ENCODE results near the gene PDF. TPM values are rescaled to one million over a fixed set of nuclear protein-coding genes. Genes with fewer than 3 reads are reported as not detected.

Gene PDF
- total and polyA plus RNA-seq, 2 donors (not counting 3 experiments of a cell fraction or from before 2014, with no cell fraction given), result 13.1 to 16.7 TPM

- Histone ChIP-seq H3K4me3 (replicated peaks in 1 of 3; ENCODE audit: insufficient read depth in 1 of 3, low read depth in 1 of 3, low read length in 3 of 3) (no peak overlapping the region), H3K9me1 (replicated peaks; ENCODE audit: control insufficient read depth, extremely low read depth, insufficient read depth, low read length) (no peaks in the 10 kb centered on the region), H3K9ac (replicated peaks; ENCODE audit: extremely low read depth, insufficient read depth, low read length) (no peak overlapping the region), H3K4me2 (ENCODE audit: insufficient read depth, low read length) (no peak overlapping the region), H3K4me1 (ENCODE audit: control insufficient read depth, extremely low read depth, insufficient read depth, low read length) (peaks cover 10% of the 10 kb centered on the region), H3K36me3 (ENCODE audit: control insufficient read depth in 2 of 2, extremely low read depth in 1 of 2, insufficient read depth in 2 of 2, low read length in 2 of 2) (peaks cover 16 to 41% of the 10 kb centered on the region in 2 experiments), H3K9me3 (replicated peaks; ENCODE audit: control insufficient read depth, insufficient read depth, low read length) (no peaks in the 10 kb centered on the region), H3K27ac (ENCODE audit: insufficient read depth, low read depth, low read length) (no peak overlapping the region), H4K20me1 (replicated peaks; ENCODE audit: control insufficient read depth, extremely low read depth, insufficient read depth, low read length) (no peaks in the 10 kb centered on the region), H2AFZ (ENCODE audit: low read depth, low read length) (no peak overlapping the region), H3K79me2 (ENCODE audit: control insufficient read depth, insufficient read depth, low read length) (peaks cover 43% of the 10 kb centered on the region), H3K27me3 (ENCODE audit: control insufficient read depth in 2 of 2, insufficient read depth in 2 of 2, low read length in 2 of 2) (no peaks in the 10 kb centered on the region)
- dilution Hi-C loops (cut with MboI; ENCODE audit: extremely low pct_ligation_motif_present, low sequenced_read_pairs), result no loop called here
- intact Hi-C loops (cut with micrococcal nuclease), result no loop called here
- FAIRE-seq (no peak), DNase-seq (ENCODE audit: low read depth, low spot score) (no peak)
- BruUV-seq (replicated peaks), result no TSS peak
- POLR2A ChIA-PET, result interaction anchor here (0.7 kb wide), 1 partner anchor 543 kb away, joined by 3 read pairs; no protein-coding TSS in a partner anchor
- CTCF ChIA-PET, result no interaction called here
- peak; percentile 36 for TF ChIP-seq POLR2A (IDR thresholded peaks at IDR 0.05; ENCODE audit: low read depth, low read length)
- TF ChIP-seq EZH2 (IDR thresholded peaks at IDR 0.05; ENCODE audit: borderline replicate concordance, low read depth, low read length, severe bottlenecking), result no peak
Observed at GRCh38 chr16:69324013-69324531, 6.3 kb downstream of the PDF start.

GRCh38 chr16:69323415-69323814 lies 7.0 kb downstream of the PDF start:
- H3K9me1 ChIP-seq (replicated peaks; ENCODE audit: control insufficient read depth, extremely low read depth, insufficient read depth, low read length), result no peaks in the 10 kb centered on the region
- no peaks in the 10 kb centered on the region for H3K9me3 ChIP-seq (replicated peaks; ENCODE audit: control insufficient read depth, insufficient read depth, low read length)
- peaks cover 3% of the 10 kb centered on the region for H3K4me1 ChIP-seq (ENCODE audit: control insufficient read depth, extremely low read depth, insufficient read depth, low read length)
- POLR2A ChIA-PET, result interaction anchor here (0.6 kb wide), 1 partner anchor 373 kb away, joined by 3 read pairs; no protein-coding TSS in a partner anchor
- CTCF ChIA-PET, result no interaction called here
- H3K79me2 ChIP-seq (ENCODE audit: control insufficient read depth, insufficient read depth, low read length), result peaks cover 36% of the 10 kb centered on the region
- H3K4me2 ChIP-seq (ENCODE audit: insufficient read depth, low read length), result no peak overlapping the region
- H4K20me1 ChIP-seq (replicated peaks; ENCODE audit: control insufficient read depth, extremely low read depth, insufficient read depth, low read length), result no peaks in the 10 kb centered on the region
- no peak for DNase-seq (ENCODE audit: low read depth, low spot score)
- peaks cover 20 to 46% of the 10 kb centered on the region in 2 experiments for H3K36me3 ChIP-seq (ENCODE audit: control insufficient read depth in 2 of 2, extremely low read depth in 1 of 2, insufficient read depth in 2 of 2, low read length in 2 of 2)
- no peak for FAIRE-seq
- TF ChIP-seq JUN (IDR thresholded peaks at IDR 0.05; ENCODE audit: borderline replicate concordance, insufficient read depth, insufficient read length, low read depth), result no peak
- TF ChIP-seq CTCF (IDR thresholded peaks at IDR 0.05; ENCODE audit: extremely low read depth in 1 of 2, insufficient read depth in 1 of 2, low read depth in 1 of 2, low read length in 2 of 2), result no peak
- no peak for TF ChIP-seq FOS (IDR thresholded peaks at IDR 0.05; ENCODE audit: borderline replicate concordance, insufficient read depth, low read length)
- TF ChIP-seq MAX (IDR thresholded peaks at IDR 0.05; ENCODE audit: insufficient read depth, insufficient read length), result no peak
- no peak for TF ChIP-seq POLR2AphosphoS5 (IDR thresholded peaks at IDR 0.05; ENCODE audit: insufficient read depth, low read depth, low read length)
- no peak for TF ChIP-seq GATA2 (IDR thresholded peaks at IDR 0.05; ENCODE audit: insufficient read depth, insufficient read length, low read depth, low read length)
- TF ChIP-seq EZH2 (IDR thresholded peaks at IDR 0.05; ENCODE audit: borderline replicate concordance, low read depth, low read length, severe bottlenecking), result no peak
- no peak for TF ChIP-seq MYC (IDR thresholded peaks at IDR 0.05; ENCODE audit: low read depth, low read length)
- no peak for TF ChIP-seq POLR2A (IDR thresholded peaks at IDR 0.05; ENCODE audit: low read depth, low read length)
- H2AFZ ChIP-seq (ENCODE audit: low read depth, low read length), result no peak overlapping the region
- dilution Hi-C loops (cut with MboI; ENCODE audit: extremely low pct_ligation_motif_present, low sequenced_read_pairs) (no loop called here), intact Hi-C loops (cut with micrococcal nuclease) (no loop called here)
- no peaks in the 10 kb centered on the region for H3K27me3 ChIP-seq (ENCODE audit: control insufficient read depth in 2 of 2, insufficient read depth in 2 of 2, low read length in 2 of 2)
- no peak overlapping the region for H3K9ac ChIP-seq (replicated peaks; ENCODE audit: extremely low read depth, insufficient read depth, low read length)
- H3K4me3 ChIP-seq (replicated peaks in 1 of 3; ENCODE audit: insufficient read depth in 1 of 3, low read depth in 1 of 3, low read length in 3 of 3), result no peak overlapping the region
- no peak overlapping the region for H3K27ac ChIP-seq (ENCODE audit: insufficient read depth, low read depth, low read length)
- BruUV-seq (replicated peaks), result no TSS peak
